CD14-positive monocyte (primary cell): ENCODE results near the gene UGT2B10. TPM values are rescaled to one million over a fixed set of nuclear protein-coding genes. Genes with fewer than 3 reads are reported as not detected.

Experiments used
- DNase-seq, 3 donors: peaks; one replicate each; pipeline ENCODE4 v3.0.0-alpha.2; 2011 to 2022
- H2AFZ ChIP-seq: 2 replicates; pipeline ENCODE4 v1.6.0; 2012; ENCODE audit warnings: mild to moderate bottlenecking, low read depth, low read length, inconsistent platforms; ENCODE audit not compliant: insufficient read depth, poor library complexity, severe bottlenecking
- H3K27ac ChIP-seq, 2 donors: 1 replicate in 1 of 2; 2 replicates in 1 of 2; pipeline ENCODE4 v1.5.1; 2012 to 2013; ENCODE audit warnings: low read length in 2 of 2, control low read depth in 1 of 2, inconsistent platforms in 1 of 2, low read depth in 1 of 2, mild to moderate bottlenecking in 1 of 2
- H3K27me3 ChIP-seq, 2 donors: one replicate each; pipeline versions ENCODE4 v1.6.0 to v1.6.1; 2011 to 2013; ENCODE audit warnings: low read length in 2 of 2; ENCODE audit not compliant: control insufficient read depth in 2 of 2, insufficient read depth in 2 of 2
- H3K36me3 ChIP-seq, 2 donors: replicated peaks in 1 of 2; 1 replicate in 1 of 2; 2 replicates in 1 of 2; pipeline versions ENCODE4 v1.5.1 to v1.6.1; 2012 to 2013; ENCODE audit warnings: low read length in 2 of 2, control low read depth in 1 of 2, inconsistent platforms in 1 of 2, mild to moderate bottlenecking in 1 of 2; ENCODE audit not compliant: insufficient read depth in 2 of 2, control insufficient read depth in 1 of 2
- H3K4me1 ChIP-seq, 2 donors: 1 replicate in 1 of 2; 2 replicates in 1 of 2; pipeline versions ENCODE4 v1.5.1 to v1.6.1; 2012 to 2013; ENCODE audit warnings: low read length in 2 of 2, control low read depth in 1 of 2, inconsistent platforms in 1 of 2, mild to moderate bottlenecking in 1 of 2, moderate library complexity in 1 of 2; ENCODE audit not compliant: insufficient read depth in 2 of 2, control insufficient read depth in 1 of 2
- H3K4me2 ChIP-seq: replicated peaks from 2 replicates; pipeline ENCODE3; 2012; ENCODE audit warnings: low read length, moderate library complexity, mild to moderate bottlenecking; ENCODE audit not compliant: poor library complexity, severe bottlenecking; ENCODE audit errors: extremely low read depth
- H3K4me3 ChIP-seq, 3 experiments: fragments of 200-600 bp in 1 of 3; sonication (generic) in 1 of 3; replicated peaks in 1 of 3; 1 replicate in 2 of 3; 2 replicates in 1 of 3; pipeline ENCODE4 v1.5.1; 2011 to 2013; ENCODE audit warnings: low read length in 3 of 3, mild to moderate bottlenecking in 3 of 3, control low read depth in 2 of 3, low read depth in 2 of 3, inconsistent platforms in 1 of 3, moderate library complexity in 1 of 3
- H3K79me2 ChIP-seq: 2 replicates; pipeline ENCODE4 v1.6.0; 2012; ENCODE audit warnings: mild to moderate bottlenecking, control low read depth, inconsistent platforms, low read length, moderate library complexity; ENCODE audit not compliant: insufficient read depth
- H3K9ac ChIP-seq: 2 replicates; pipeline ENCODE4 v1.6.0; 2017; ENCODE audit warnings: low read length, mild to moderate bottlenecking; ENCODE audit not compliant: insufficient read depth, poor library complexity, severe bottlenecking
- H3K9me3 ChIP-seq, 2 donors: replicated peaks in 1 of 2; 1 replicate in 1 of 2; 2 replicates in 1 of 2; pipeline versions ENCODE4 v1.5.1 to v1.6.1; 2012 to 2013; ENCODE audit warnings: low read length in 2 of 2, control low read depth in 1 of 2; ENCODE audit not compliant: control insufficient read depth in 1 of 2, insufficient read depth in 1 of 2
- H4K20me1 ChIP-seq: 2 replicates; pipeline ENCODE4 v1.6.0; 2012; ENCODE audit warnings: mild to moderate bottlenecking, low read length, control low read depth, moderate library complexity; ENCODE audit not compliant: insufficient read depth
- H3K27ac Mint-ChIP-seq, 7 donors: one replicate each; pipeline ENCODE4 v1.8.0; 2020; ENCODE audit warnings: mild to moderate bottlenecking in 7 of 7, mixed read lengths in 7 of 7, moderate library complexity in 6 of 7, inconsistent platforms in 2 of 7
- H3K27me3 Mint-ChIP-seq, 3 donors: one replicate each; pipeline ENCODE4 v1.8.0; 2021 to 2022; ENCODE audit warnings: low read depth in 3 of 3, mild to moderate bottlenecking in 3 of 3, mixed read lengths in 3 of 3, moderate library complexity in 3 of 3, inconsistent platforms in 1 of 3
- H3K36me3 Mint-ChIP-seq, 2 donors: one replicate each; pipeline ENCODE4 v1.8.0; 2020; ENCODE audit warnings: mixed read lengths in 2 of 2, inconsistent platforms in 1 of 2, mild to moderate bottlenecking in 1 of 2
- H3K4me1 Mint-ChIP-seq: one replicate; pipeline ENCODE4 v1.8.0; 2020; ENCODE audit warnings: mild to moderate bottlenecking, mixed read lengths
- H3K4me3 Mint-ChIP-seq, 2 donors: one replicate each; pipeline ENCODE4 v1.8.0; 2020; ENCODE audit warnings: mild to moderate bottlenecking in 2 of 2, mixed read lengths in 2 of 2, moderate library complexity in 1 of 2
- H3K9me3 Mint-ChIP-seq, 7 donors: one replicate each; pipeline ENCODE4 v1.8.0; 2020 to 2022; ENCODE audit warnings: mixed read lengths in 7 of 7, mild to moderate bottlenecking in 6 of 7, moderate library complexity in 6 of 7, inconsistent platforms in 2 of 7
- WGBS: methylation state at CpG from one replicate; pipeline ENCODE4 v1.1.5; 2013; ENCODE audit warnings: missing lambda C conversion rate; ENCODE audit not compliant: insufficient coverage; 5-methylcytosine and 5-hydroxymethylcytosine counted together
- intact Hi-C, 2 donors: fragments of 100-400 bp; cut with micrococcal nuclease; formaldehyde crosslinking; loops; one replicate each; pipeline versions ENCODE4 v1.15.0 to v1.15.1; 2023
- polyA plus RNA-seq, 3 donors: library from polyadenylated mRNA; depleted of rRNA in 1 of 3; unstranded in 2 of 3; stranded (reverse) in 1 of 3; fragments of 300-500 nt in 2 of 3; fragments of >200 nt in 1 of 3; fragmentation: Illumina TruSeq in 2 of 3; gene quantifications; 1 replicate in 2 of 3; 2 replicates in 1 of 3; pipeline ENCODE4 v1.2.3, GENCODE V29; 2012 to 2021
- TF ChIP-seq, protein P1 (sequence below): fragments of 200-600 bp; IDR thresholded peaks from one replicate; pipeline ENCODE4 v1.8.0; 2022; ENCODE audit warnings: antibody characterized with exemption, mild to moderate bottlenecking

The UGT2B10 gene
- polyA plus RNA-seq, 3 donors = not detected

DNA sequence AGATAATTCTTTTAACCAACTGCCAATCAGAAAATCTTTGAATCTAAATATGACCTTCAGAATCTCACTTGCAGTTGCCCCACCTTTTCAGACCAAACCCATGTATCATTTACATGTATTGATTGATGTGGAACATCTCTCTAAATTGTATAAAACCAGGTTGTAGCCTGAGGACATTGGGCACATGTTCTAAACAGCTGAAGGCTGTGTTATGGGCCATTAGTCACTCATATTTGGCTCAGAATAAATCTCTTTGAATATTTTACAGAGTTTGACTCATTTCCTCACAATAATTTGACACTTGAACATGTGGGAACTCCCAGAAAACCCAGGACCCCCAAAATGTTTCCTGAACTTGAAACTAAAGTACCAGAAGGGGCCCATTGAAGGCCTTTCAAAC lies 58.7 kb downstream of the UGT2B10 start:
- no peaks in the 10 kb centered on the region for H4K20me1 ChIP-seq
- intact Hi-C loops = no loop called here
- Mint-ChIP-seq H3K9me3 (no peaks in the 10 kb centered on the region), H3K36me3 (no peaks in the 10 kb centered on the region), H3K4me3 (no peak overlapping the region), H3K27ac (no peak overlapping the region), H3K4me1 (no peaks in the 10 kb centered on the region), H3K27me3 (peaks cover 0 to 3% (median 1%) of the 10 kb centered on the region in 3 donors)
- H3K27me3 ChIP-seq = no peaks in the 10 kb centered on the region
- TF ChIP-seq, protein P1, sequence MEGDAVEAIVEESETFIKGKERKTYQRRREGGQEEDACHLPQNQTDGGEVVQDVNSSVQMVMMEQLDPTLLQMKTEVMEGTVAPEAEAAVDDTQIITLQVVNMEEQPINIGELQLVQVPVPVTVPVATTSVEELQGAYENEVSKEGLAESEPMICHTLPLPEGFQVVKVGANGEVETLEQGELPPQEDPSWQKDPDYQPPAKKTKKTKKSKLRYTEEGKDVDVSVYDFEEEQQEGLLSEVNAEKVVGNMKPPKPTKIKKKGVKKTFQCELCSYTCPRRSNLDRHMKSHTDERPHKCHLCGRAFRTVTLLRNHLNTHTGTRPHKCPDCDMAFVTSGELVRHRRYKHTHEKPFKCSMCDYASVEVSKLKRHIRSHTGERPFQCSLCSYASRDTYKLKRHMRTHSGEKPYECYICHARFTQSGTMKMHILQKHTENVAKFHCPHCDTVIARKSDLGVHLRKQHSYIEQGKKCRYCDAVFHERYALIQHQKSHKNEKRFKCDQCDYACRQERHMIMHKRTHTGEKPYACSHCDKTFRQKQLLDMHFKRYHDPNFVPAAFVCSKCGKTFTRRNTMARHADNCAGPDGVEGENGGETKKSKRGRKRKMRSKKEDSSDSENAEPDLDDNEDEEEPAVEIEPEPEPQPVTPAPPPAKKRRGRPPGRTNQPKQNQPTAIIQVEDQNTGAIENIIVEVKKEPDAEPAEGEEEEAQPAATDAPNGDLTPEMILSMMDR = no peak
- H3K9me3 ChIP-seq = no peaks in the 10 kb centered on the region
- no peak overlapping the region for H3K4me3 ChIP-seq
- H2AFZ ChIP-seq = no peak overlapping the region
- H3K4me1 ChIP-seq = no peaks in the 10 kb centered on the region
- no peaks in the 10 kb centered on the region for H3K36me3 ChIP-seq
- H3K4me2 ChIP-seq = no peak overlapping the region
- no peak for DNase-seq
- H3K27ac ChIP-seq = no peak overlapping the region
- H3K9ac ChIP-seq = no peak overlapping the region
- H3K79me2 ChIP-seq = no peaks in the 10 kb centered on the region

DNA sequence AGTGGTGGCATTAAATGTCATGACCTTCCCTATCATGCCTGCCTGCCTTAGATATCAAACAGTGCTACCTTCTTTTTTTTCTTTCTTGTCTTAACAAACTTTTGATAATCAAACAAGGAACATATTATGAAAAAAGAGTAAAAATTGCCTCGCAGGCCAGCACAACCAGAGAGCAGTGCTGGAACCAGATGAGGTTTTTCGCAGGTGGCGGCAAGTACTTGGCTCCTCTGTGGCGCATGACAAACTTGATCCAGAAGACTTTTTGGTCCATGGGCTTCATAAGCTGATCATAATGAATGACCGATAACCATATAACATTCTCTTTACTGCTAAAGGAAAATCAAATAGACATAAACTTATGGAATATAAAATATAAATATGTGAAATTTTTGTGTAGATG lies 61.8 kb downstream of the UGT2B10 start:
- Histone ChIP-seq H3K4me3 (no peak overlapping the region), H3K4me1 (no peaks in the 10 kb centered on the region), H3K4me2 (no peak overlapping the region), H4K20me1 (no peaks in the 10 kb centered on the region), H3K9me3 (no peaks in the 10 kb centered on the region), H2AFZ (no peak overlapping the region), H3K27me3 (no peaks in the 10 kb centered on the region), H3K79me2 (no peaks in the 10 kb centered on the region), H3K36me3 (no peaks in the 10 kb centered on the region), H3K9ac (no peak overlapping the region), H3K27ac (no peak overlapping the region)
- H3K36me3 Mint-ChIP-seq = no peaks in the 10 kb centered on the region
- whole genome bisulfite sequencing = 100% methylated on average over 3 of the region's 5 CpGs
- no peak for DNase-seq
- H3K27me3 Mint-ChIP-seq = peaks cover 0 to 3% (median 1%) of the 10 kb centered on the region in 3 donors
- no peak overlapping the region for H3K4me3 Mint-ChIP-seq
- no peak overlapping the region for H3K27ac Mint-ChIP-seq
- H3K4me1 Mint-ChIP-seq = no peaks in the 10 kb centered on the region
- no peaks in the 10 kb centered on the region for H3K9me3 Mint-ChIP-seq
- TF ChIP-seq, protein P1 = no peak
- intact Hi-C loops = no loop called here
